Measurements from ENCODE around the gene GTF2H2C. TPM values are rescaled to one million over a fixed set of nuclear protein-coding genes. Genes with fewer than 3 reads are reported as not detected.

GTF2H2C gene
- total and polyA plus RNA-seq, 2 of the 8 experiments (the other 6 are each of a cell fraction or from before 2014, with no cell fraction given), result 20.8 to 45.1 TPM

GRCh38 chr5:69510694-69511093 lies 49.3 kb upstream of the GTF2H2C start:
- no peaks in the 10 kb centered on the region for H3K23me2 ChIP-seq (ENCODE audit: low read depth, low read length)
- H2AFZ ChIP-seq (ENCODE audit: low read length), result no peak overlapping the region
- no peak overlapping the region for H2BK15ac ChIP-seq (ENCODE audit: low read length)
- H3K4me2 ChIP-seq (ENCODE audit: insufficient read depth in 1 of 2, low read depth in 2 of 2, low read length in 2 of 2), result no peak overlapping the region
- no peak overlapping the region for H4K91ac ChIP-seq (replicated peaks; ENCODE audit: insufficient read length, low read length)
- H3K23ac ChIP-seq (ENCODE audit: insufficient read length), result no peak overlapping the region
- no peaks in the 10 kb centered on the region for H3K27me3 ChIP-seq (replicated peaks in 1 of 4; ENCODE audit: control insufficient read depth in 3 of 4, extremely low read depth in 1 of 4, insufficient read depth in 3 of 4, low read length in 3 of 4)
- DNase-seq (ENCODE audit: low read depth in 1 of 2, low spot score in 2 of 2) (no peak), FAIRE-seq (no peak)
- 81% methylated on average over 2 of the region's 2 CpGs; no CpG with 5 or more reads in 1 of the 2 experiments for WGBS, 2 experiments (ENCODE audit: extremely low coverage in 1 of 2, insufficient coverage in 1 of 2, insufficient read length in 1 of 2, insufficient replicate concordance in 2 of 2, low coverage in 1 of 2, low lambda C conversion rate in 2 of 2, missing lambda C conversion rate in 1 of 2)
- no peak overlapping the region for H3K9ac ChIP-seq (replicated peaks in 1 of 4; ENCODE audit: extremely low read depth in 1 of 4, low read depth in 3 of 4, low read length in 3 of 4)
- no peak overlapping the region for H4K5ac ChIP-seq (ENCODE audit: insufficient read length, low read depth, low read length)
- H2BK20ac ChIP-seq (ENCODE audit: low read length), result no peak overlapping the region
- no peak for TF ChIP-seq JUN (IDR thresholded peaks at IDR 0.05; ENCODE audit: low read depth, low read length)
- no peak for TF ChIP-seq SUZ12 (IDR thresholded peaks at IDR 0.05; ENCODE audit: low read length)
- TF ChIP-seq KDM4A (IDR thresholded peaks at IDR 0.05; ENCODE audit: low read depth, low read length, severe bottlenecking), result no peak
- TF ChIP-seq SAP30 (IDR thresholded peaks at IDR 0.05; ENCODE audit: insufficient read depth, insufficient replicate concordance, low read length), result no peak
- no peak for TF ChIP-seq FOSL1 (IDR thresholded peaks at IDR 0.05; ENCODE audit: insufficient read depth, low read depth, low read length)
- TF ChIP-seq YY1 (IDR thresholded peaks at IDR 0.05; ENCODE audit: low read depth, low read length), result no peak
- TF ChIP-seq SP1 (IDR thresholded peaks at IDR 0.05; ENCODE audit: low read depth, low read length), result no peak
- TF ChIP-seq GTF2F1 (IDR thresholded peaks at IDR 0.05; ENCODE audit: borderline replicate concordance, low read depth, low read length), result no peak
- TF ChIP-seq TEAD4 (IDR thresholded peaks at IDR 0.05; ENCODE audit: low read depth, low read length), result no peak
- TF ChIP-seq JUND (IDR thresholded peaks at IDR 0.05; ENCODE audit: low read length), result no peak
- TF ChIP-seq BRCA1 (IDR thresholded peaks at IDR 0.05; ENCODE audit: low read depth, low read length), result no peak
- TF ChIP-seq RNF2 (IDR thresholded peaks at IDR 0.05; ENCODE audit: borderline replicate concordance, low read depth, low read length, missing control alignments, poor library complexity, severe bottlenecking), result no peak
- no peak for TF ChIP-seq CHD1 (IDR thresholded peaks at IDR 0.05; ENCODE audit: low read depth, low read length)
- TF ChIP-seq SIRT6 (IDR thresholded peaks at IDR 0.05; ENCODE audit: low read length), result no peak
- TF ChIP-seq HDAC6 (IDR thresholded peaks at IDR 0.05; ENCODE audit: low read depth, low read length), result no peak
- ChIA-PET CTCF (ENCODE audit: partially characterized antibody) (interaction anchor here (0.6 kb wide), 2 partner anchors 132 to 231 kb away, joined by 3 read pairs; no protein-coding TSS in a partner anchor), POLR2A (ENCODE audit: partially characterized antibody) (interaction anchor here (0.6 kb wide), 1 partner anchor 333 kb away, joined by 3 read pairs; no protein-coding TSS in a partner anchor)
- no peak overlapping the region for H3K27ac ChIP-seq (ENCODE audit: low read depth, low read length)
- no peak overlapping the region for H3K18ac ChIP-seq (ENCODE audit: extremely low read depth, low read length)
- peaks cover 8 to 52% (median 30%) of the 10 kb centered on the region in 4 experiments; a peak in 7 of 8 replicates for H3K36me3 ChIP-seq (ENCODE audit: control insufficient read depth in 2 of 4, insufficient read depth in 4 of 4, low read length in 3 of 4)
- no peak overlapping the region for H2BK5ac ChIP-seq (ENCODE audit: low read depth, low read length)
- H2AK5ac ChIP-seq (ENCODE audit: low read depth, low read length), result no peak overlapping the region
- H3K9me3 ChIP-seq (ENCODE audit: insufficient read depth in 2 of 2, low read depth in 1 of 2, low read length in 1 of 2), result peaks cover 4 to 8% of the 10 kb centered on the region in 2 experiments; a peak in 2 of 4 replicates
- no peak overlapping the region for H3K4ac ChIP-seq (replicated peaks; ENCODE audit: insufficient read length, low read depth, low read length)
- no peak overlapping the region for H3K14ac ChIP-seq (ENCODE audit: insufficient read length)
- H4K8ac ChIP-seq (ENCODE audit: extremely low read depth, insufficient read depth, low read length), result no peak overlapping the region
- H3K4me1 ChIP-seq (replicated peaks in 1 of 4; ENCODE audit: control insufficient read depth in 3 of 4, insufficient read depth in 4 of 4, low read length in 3 of 4), result no peaks in the 10 kb centered on the region
- H3K4me3 ChIP-seq (ENCODE audit: extremely low read depth in 1 of 4, insufficient read depth in 2 of 4, low read depth in 3 of 4, low read length in 4 of 4), result no peak overlapping the region
- H2BK12ac ChIP-seq (ENCODE audit: low read depth, low read length), result no peak overlapping the region
- peaks cover 0 to 3% of the 10 kb centered on the region in 2 experiments for H4K20me1 ChIP-seq (replicated peaks in 1 of 2; ENCODE audit: control insufficient read depth in 1 of 2, insufficient read depth in 2 of 2, low read length in 2 of 2)
- peaks cover 2% of the 10 kb centered on the region; the same call in 1 of the 2 replicates for H3K79me1 ChIP-seq (ENCODE audit: low read depth, low read length)
- H3K56ac ChIP-seq (replicated peaks; ENCODE audit: insufficient read length, low read depth, low read length), result no peak overlapping the region
- H3K79me2 ChIP-seq (ENCODE audit: control insufficient read depth in 1 of 2, insufficient read depth in 2 of 2, low read length in 2 of 2), result peaks cover 0 to 11% of the 10 kb centered on the region in 2 experiments; a peak in 3 of 4 replicates
- H2BK120ac ChIP-seq (replicated peaks; ENCODE audit: low read depth, low read length), result no peak overlapping the region
